HL-60 (cell line): ENCODE data around the gene LIPC.

Source experiments
- DNase-seq, 2 experiments: peaks; one replicate each; pipeline ENCODE4 v3.0.0-alpha.2; 2010 to 2020; ENCODE audit warnings: low read depth in 1 of 2, low spot score in 1 of 2
- H3K27ac ChIP-seq: fragments of 250-450 bp; sonication (Bioruptor Pico); replicated peaks from 2 replicates; pipeline ENCODE4 v1.5.1; 2020; ENCODE audit warnings: mild to moderate bottlenecking, moderate library complexity
- H3K27me3 ChIP-seq: fragments of 250-450 bp; sonication (Bioruptor Pico); 2 replicates; pipeline ENCODE4 v1.5.1; 2021; ENCODE audit warnings: mild to moderate bottlenecking, moderate library complexity; ENCODE audit not compliant: insufficient read depth, poor library complexity, severe bottlenecking
- H3K4me3 ChIP-seq: replicated peaks from 2 replicates; pipeline ENCODE4 v1.5.1; 2011; ENCODE audit warnings: mild to moderate bottlenecking, control low read depth, low read length; ENCODE audit not compliant: insufficient read depth
- CTCF ChIP-seq: IDR thresholded peaks from one replicate; pipeline ENCODE4 v1.5.1; 2011; ENCODE audit warnings: low read length, control low read depth, inconsistent platforms; ENCODE audit not compliant: insufficient read depth
- GABPA ChIP-seq: IDR thresholded peaks from 2 replicates; pipeline ENCODE4 v1.6.1; 2012; ENCODE audit warnings: low read depth
- POLR2AphosphoS5 ChIP-seq: IDR thresholded peaks from 2 replicates; pipeline ENCODE4 v1.6.1; 2012; ENCODE audit warnings: low read depth
- SPI1 ChIP-seq: IDR thresholded peaks from 2 replicates; pipeline ENCODE4 v1.6.1; 2012; ENCODE audit warnings: low read depth, mild to moderate bottlenecking, borderline replicate concordance
- TF ChIP-seq, protein P1 (sequence below): IDR thresholded peaks from 2 replicates; pipeline ENCODE4 v1.6.1; 2012; ENCODE audit warnings: low read depth; ENCODE audit not compliant: insufficient replicate concordance

The LIPC gene

DNA sequence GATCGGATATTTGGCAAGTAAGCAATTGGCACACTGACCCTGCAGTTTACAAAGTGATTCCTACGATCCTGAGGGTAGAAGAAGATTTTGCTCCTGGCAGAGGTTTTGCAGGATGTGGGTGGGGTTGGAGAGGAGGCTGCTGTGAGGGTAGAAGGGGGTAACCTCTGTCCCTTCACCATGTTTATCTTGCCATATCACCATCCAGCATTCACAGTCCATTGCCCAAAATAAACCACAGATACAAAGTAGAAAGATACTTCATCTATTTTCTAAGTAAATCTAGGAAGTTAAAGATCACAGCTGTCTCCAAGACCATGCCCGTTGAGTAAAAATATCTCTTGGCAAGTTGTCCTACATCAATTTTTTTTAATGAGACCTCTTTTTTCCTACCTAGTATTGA, 51.6 kb downstream of the LIPC start:
- Histone ChIP-seq H3K27ac (no peak overlapping the region), H3K4me3 (no peak overlapping the region), H3K27me3 (no peaks in the 10 kb centered on the region)
- TF ChIP-seq CTCF: no peak
- TF ChIP-seq, protein P1, sequence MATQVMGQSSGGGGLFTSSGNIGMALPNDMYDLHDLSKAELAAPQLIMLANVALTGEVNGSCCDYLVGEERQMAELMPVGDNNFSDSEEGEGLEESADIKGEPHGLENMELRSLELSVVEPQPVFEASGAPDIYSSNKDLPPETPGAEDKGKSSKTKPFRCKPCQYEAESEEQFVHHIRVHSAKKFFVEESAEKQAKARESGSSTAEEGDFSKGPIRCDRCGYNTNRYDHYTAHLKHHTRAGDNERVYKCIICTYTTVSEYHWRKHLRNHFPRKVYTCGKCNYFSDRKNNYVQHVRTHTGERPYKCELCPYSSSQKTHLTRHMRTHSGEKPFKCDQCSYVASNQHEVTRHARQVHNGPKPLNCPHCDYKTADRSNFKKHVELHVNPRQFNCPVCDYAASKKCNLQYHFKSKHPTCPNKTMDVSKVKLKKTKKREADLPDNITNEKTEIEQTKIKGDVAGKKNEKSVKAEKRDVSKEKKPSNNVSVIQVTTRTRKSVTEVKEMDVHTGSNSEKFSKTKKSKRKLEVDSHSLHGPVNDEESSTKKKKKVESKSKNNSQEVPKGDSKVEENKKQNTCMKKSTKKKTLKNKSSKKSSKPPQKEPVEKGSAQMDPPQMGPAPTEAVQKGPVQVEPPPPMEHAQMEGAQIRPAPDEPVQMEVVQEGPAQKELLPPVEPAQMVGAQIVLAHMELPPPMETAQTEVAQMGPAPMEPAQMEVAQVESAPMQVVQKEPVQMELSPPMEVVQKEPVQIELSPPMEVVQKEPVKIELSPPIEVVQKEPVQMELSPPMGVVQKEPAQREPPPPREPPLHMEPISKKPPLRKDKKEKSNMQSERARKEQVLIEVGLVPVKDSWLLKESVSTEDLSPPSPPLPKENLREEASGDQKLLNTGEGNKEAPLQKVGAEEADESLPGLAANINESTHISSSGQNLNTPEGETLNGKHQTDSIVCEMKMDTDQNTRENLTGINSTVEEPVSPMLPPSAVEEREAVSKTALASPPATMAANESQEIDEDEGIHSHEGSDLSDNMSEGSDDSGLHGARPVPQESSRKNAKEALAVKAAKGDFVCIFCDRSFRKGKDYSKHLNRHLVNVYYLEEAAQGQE: no peak
- no peak for TF ChIP-seq GABPA
- no peak for TF ChIP-seq SPI1
- no peak for TF ChIP-seq POLR2AphosphoS5
- no peak for DNase-seq

- peak overlapping the region; percentile 23 for H3K27ac ChIP-seq
- peak; percentile 74 to 91 for DNase-seq
- TF ChIP-seq SPI1 (peak; percentile 99), POLR2AphosphoS5 (peak; percentile 49; the same call in 1 of the 2 replicates), GABPA (no peak), CTCF (no peak)
- TF ChIP-seq, protein P1: no peak
- H3K27me3 ChIP-seq: no peaks in the 10 kb centered on the region
- H3K4me3 ChIP-seq: no peak overlapping the region
These were observed 53.2 kb downstream of the LIPC start for GRCh38 chr15:58484791-58485600.

DNA sequence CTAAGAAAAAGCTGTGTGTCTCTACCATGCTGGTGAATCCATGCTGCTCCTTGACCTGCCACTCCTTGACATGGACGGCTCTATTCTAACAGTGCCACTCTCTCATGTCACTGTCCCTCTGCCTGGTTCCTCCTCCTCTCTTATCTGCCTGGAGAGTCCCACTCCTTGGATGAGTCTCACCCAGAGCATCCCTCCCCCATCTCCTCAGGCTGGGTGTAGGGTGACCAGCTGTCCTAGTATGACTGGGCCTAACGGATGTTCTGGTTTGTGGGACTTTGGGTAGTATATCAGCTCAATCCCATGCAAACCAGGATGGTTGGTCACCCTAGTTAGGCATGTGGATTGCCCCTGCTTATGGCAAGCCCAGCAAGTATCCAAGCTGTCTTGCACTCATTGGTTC, 54.3 kb downstream of the LIPC start:
- H3K4me3 ChIP-seq: no peak overlapping the region
- no peaks in the 10 kb centered on the region for H3K27me3 ChIP-seq
- DNase-seq: no peak
- no peak overlapping the region for H3K27ac ChIP-seq
- no peak for TF ChIP-seq POLR2AphosphoS5
- no peak for TF ChIP-seq SPI1
- TF ChIP-seq, protein P1: no peak
- no peak for TF ChIP-seq GABPA
- no peak for TF ChIP-seq CTCF
